ENCODE data around the gene KCNQ4. TPM values are rescaled to one million over a fixed set of nuclear protein-coding genes. Genes with fewer than 3 reads are reported as not detected.

Gene KCNQ4
- polyA plus RNA-seq, 6 donors from 2014 or later, result 0.11 TPM; not detected in 5

DNA sequence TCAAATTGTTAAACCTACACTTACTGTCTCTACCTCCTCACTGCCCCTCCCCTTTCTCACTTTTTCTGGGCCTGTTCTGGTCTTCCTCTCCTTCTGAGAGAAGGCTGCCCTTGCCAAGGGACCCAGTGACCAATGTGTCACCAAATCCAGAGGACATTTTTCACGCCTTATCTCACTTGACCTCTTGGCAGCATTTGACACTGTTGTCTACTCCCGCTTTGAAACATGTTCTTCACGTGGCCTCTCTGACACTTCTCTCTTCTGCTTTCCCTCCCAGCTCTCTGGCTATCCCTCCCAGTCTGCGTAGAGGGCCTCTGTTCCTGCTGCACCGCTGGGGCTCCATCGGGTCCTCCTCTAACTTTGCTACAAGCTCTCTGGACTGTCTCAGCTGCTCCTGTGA, 25.3 kb downstream of the KCNQ4 start:
- Mint-ChIP-seq H3K4me1 (peaks cover 18 to 28% (median 24%) of the 10 kb centered on the region in 3 donors), H3K9me3 (peaks cover 0 to 4% (median 0%) of the 10 kb centered on the region in 7 donors), H3K27me3 (peaks cover 0 to 9% (median 0%) of the 10 kb centered on the region in 3 donors), H3K36me3 (no peaks in the 10 kb centered on the region), H3K4me3 (peak overlapping the region in 1 of 8 donors; percentile 80), H3K27ac (peak overlapping the region in 5 of 6 donors; percentile 56 to 97 (median 91))
- DNase-seq (no peak), ATAC-seq (ENCODE audit: low read depth in 2 of 2) (peak; percentile 7 to 9)

DNA sequence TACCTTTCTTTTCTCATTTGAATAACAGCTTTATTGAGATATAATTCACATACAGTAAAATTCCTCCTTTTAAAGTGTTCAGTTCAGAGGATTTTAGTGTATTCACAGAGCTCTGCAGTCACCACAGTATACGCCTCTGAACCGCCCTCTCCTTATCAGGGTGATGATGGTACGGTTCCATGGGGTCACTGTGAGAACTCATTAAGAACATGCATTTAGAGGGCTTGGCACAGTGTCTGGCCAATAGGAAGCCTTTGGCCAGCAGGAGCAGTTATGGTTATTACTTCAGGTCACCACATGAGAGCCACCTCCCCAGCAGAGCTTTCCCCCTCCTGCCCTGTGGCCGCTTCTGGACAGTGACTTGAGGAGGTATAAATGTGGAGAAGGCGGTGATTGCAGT, 27.3 kb downstream of the KCNQ4 start:
- peaks cover 0 to 9% (median 0%) of the 10 kb centered on the region in 3 donors for H3K27me3 Mint-ChIP-seq
- H3K27ac Mint-ChIP-seq, result peak overlapping the region in 4 of 6 donors; percentile 33 to 91 (median 52)
- H3K4me1 Mint-ChIP-seq, result peaks cover 18 to 24% (median 21%) of the 10 kb centered on the region in 3 donors
- no peak for DNase-seq
- ATAC-seq (ENCODE audit: low read depth in 2 of 2), result no peak
- no peaks in the 10 kb centered on the region for H3K36me3 Mint-ChIP-seq
- no peak overlapping the region for H3K4me3 Mint-ChIP-seq
- H3K9me3 Mint-ChIP-seq, result peaks cover 0 to 4% (median 0%) of the 10 kb centered on the region in 7 donors

DNA sequence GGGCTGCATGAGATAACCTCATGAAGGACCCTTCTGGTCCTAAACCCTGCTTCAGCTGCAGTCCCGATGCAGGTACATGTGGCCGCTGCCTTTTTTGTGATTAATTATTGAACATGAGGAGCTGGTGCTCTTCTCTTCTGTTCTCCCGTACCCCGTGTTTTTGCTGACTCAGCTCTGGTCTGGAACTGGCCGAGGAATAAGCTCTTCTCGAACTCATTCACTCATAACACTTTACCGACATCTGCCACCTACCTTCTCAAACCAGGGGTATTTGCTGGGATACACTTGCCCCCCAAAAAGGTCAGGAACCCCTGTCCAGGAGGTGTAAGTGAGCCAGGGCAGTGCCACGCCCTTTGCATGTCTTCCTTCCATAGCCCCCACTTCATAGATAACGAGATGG, 31.8 kb downstream of the KCNQ4 start:
- Mint-ChIP-seq H3K9me3 (no peaks in the 10 kb centered on the region), H3K4me3 (no peak overlapping the region), H3K27me3 (peaks cover 0 to 9% (median 7%) of the 10 kb centered on the region in 3 donors), H3K36me3 (no peaks in the 10 kb centered on the region), H3K4me1 (peaks cover 8 to 22% (median 17%) of the 10 kb centered on the region in 3 donors), H3K27ac (peak overlapping the region in 2 of 6 donors; percentile 23 to 38)
- ATAC-seq (ENCODE audit: low read depth in 2 of 2) (no peak), DNase-seq (no peak)

GRCh38 chr1:40817791-40818263, 34.2 kb downstream of the KCNQ4 start:
- H3K4me3 Mint-ChIP-seq, result peak overlapping the region; percentile 81 to 92 (median 86)
- H3K27me3 Mint-ChIP-seq, result peaks cover 0 to 7% (median 5%) of the 10 kb centered on the region in 3 donors
- DNase-seq (no peak), ATAC-seq (ENCODE audit: low read depth in 2 of 2) (peak; percentile 50 to 54)
- H3K9me3 Mint-ChIP-seq, result no peaks in the 10 kb centered on the region
- peak overlapping the region in 3 of 6 donors; percentile 60 to 71 (median 70) for H3K27ac Mint-ChIP-seq
- H3K36me3 Mint-ChIP-seq, result no peaks in the 10 kb centered on the region
- peaks cover 8 to 21% (median 14%) of the 10 kb centered on the region in 3 donors for H3K4me1 Mint-ChIP-seq

- Mint-ChIP-seq H3K27ac (peak overlapping the region in 5 of 6 donors; percentile 60 to 87 (median 70)), H3K27me3 (peaks cover 0 to 7% (median 0%) of the 10 kb centered on the region in 3 donors), H3K9me3 (no peaks in the 10 kb centered on the region), H3K4me3 (peak overlapping the region; percentile 81 to 92 (median 86)), H3K4me1 (peaks cover 8 to 21% (median 14%) of the 10 kb centered on the region in 3 donors), H3K36me3 (no peaks in the 10 kb centered on the region)
- ATAC-seq (ENCODE audit: low read depth in 2 of 2), result peak; percentile 91 to 93
- peak; percentile 78 for DNase-seq
Measured at GRCh38 chr1:40818264-40818961, 34.8 kb downstream of the KCNQ4 start.

DNA sequence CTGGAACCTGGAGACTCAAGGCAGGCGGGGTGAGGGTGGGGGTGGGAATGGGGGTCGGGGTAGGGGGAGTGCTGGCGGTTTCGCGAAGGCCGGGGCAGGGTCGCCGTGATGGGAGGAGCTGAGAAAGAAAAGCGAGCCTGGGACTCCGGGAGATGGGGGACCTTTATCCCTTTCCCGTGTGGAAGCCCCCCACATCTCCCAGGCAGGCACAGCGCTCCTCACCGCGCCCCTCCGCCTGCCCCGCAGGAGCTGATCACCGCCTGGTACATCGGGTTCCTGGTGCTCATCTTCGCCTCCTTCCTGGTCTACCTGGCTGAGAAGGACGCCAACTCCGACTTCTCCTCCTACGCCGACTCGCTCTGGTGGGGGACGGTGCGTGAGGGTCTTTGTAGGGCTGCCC, 35.5 kb downstream of the KCNQ4 start:
- Mint-ChIP-seq H3K9me3 (no peaks in the 10 kb centered on the region), H3K27me3 (peaks cover 0 to 7% (median 0%) of the 10 kb centered on the region in 3 donors), H3K36me3 (no peaks in the 10 kb centered on the region), H3K4me1 (peaks cover 8 to 21% (median 14%) of the 10 kb centered on the region in 3 donors), H3K27ac (peak overlapping the region in 1 of 6 donors; percentile 71), H3K4me3 (peak overlapping the region; percentile 12 to 92 (median 82))
- no peak for ATAC-seq (ENCODE audit: low read depth in 2 of 2)
- no peak for DNase-seq

- Mint-ChIP-seq H3K9me3 (no peaks in the 10 kb centered on the region), H3K27ac (no peak overlapping the region), H3K4me3 (peak overlapping the region in 2 of 8 donors; percentile 30 to 77), H3K36me3 (no peaks in the 10 kb centered on the region), H3K27me3 (peaks cover 0 to 7% (median 0%) of the 10 kb centered on the region in 3 donors), H3K4me1 (peaks cover 12 to 25% (median 19%) of the 10 kb centered on the region in 3 donors)
- no peak for DNase-seq
- ATAC-seq (ENCODE audit: low read depth in 2 of 2), result no peak
Measured at GRCh38 chr1:40820251-40820797, 36.7 kb downstream of the KCNQ4 start.

DNA sequence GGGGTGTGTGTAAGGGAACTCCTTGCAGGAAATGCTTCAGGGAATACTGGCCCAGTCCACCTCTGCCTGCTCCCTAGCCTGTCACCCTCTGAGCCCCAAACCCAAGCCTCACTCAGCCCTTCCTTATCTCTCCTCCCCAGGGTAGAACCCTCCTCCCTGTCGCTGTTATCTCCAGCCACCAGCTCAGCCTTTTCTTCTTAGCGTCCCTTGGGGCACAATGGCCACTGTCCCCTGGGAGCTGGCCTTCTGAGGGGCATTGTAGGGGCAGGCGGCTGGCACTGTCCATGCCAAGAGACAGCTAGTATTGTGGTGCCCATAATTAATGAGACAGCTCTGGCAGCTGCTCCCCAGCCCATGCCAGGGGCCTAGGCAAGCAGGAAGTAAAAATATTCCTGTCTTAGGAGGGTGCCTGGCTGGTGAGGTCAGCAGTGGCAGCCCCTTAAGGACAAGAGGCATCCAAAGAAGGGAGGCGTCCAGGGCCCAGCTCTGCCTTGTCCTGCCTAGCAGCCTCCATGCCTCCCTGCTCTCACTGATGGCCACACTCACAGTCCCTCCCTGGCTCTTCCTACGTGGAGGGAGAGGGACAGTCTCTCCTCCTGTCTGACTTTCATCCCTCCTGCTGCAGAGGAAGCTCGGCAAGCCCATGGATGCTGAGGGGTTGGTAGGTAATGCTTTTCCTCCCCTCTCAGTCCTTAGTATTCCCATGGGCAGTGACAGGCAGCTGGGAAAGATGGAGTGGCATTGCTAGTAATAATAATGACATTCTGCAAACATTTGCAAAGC, 37.5 kb downstream of the KCNQ4 start:
- peak overlapping the region in 1 of 6 donors; percentile 90 for H3K27ac Mint-ChIP-seq
- H3K27me3 Mint-ChIP-seq, result peaks cover 0 to 7% (median 0%) of the 10 kb centered on the region in 3 donors
- H3K4me1 Mint-ChIP-seq, result peaks cover 13 to 33% (median 22%) of the 10 kb centered on the region in 3 donors
- no peaks in the 10 kb centered on the region for H3K36me3 Mint-ChIP-seq
- no peaks in the 10 kb centered on the region for H3K9me3 Mint-ChIP-seq
- peak overlapping the region in 1 of 8 donors; percentile 59 for H3K4me3 Mint-ChIP-seq
- no peak for DNase-seq
- ATAC-seq (ENCODE audit: low read depth in 2 of 2), result no peak

GRCh38 chr1:40822890-40823289, 39.3 kb downstream of the KCNQ4 start:
- Mint-ChIP-seq H3K4me3 (no peak overlapping the region), H3K36me3 (no peaks in the 10 kb centered on the region), H3K27me3 (peaks cover 0 to 7% (median 0%) of the 10 kb centered on the region in 3 donors), H3K27ac (peak overlapping the region in 1 of 6 donors; percentile 30), H3K4me1 (peaks cover 15 to 30% (median 22%) of the 10 kb centered on the region in 3 donors), H3K9me3 (no peaks in the 10 kb centered on the region)
- ATAC-seq (ENCODE audit: low read depth in 2 of 2), result no peak
- no peak for DNase-seq

- ATAC-seq (ENCODE audit: low read depth in 2 of 2), result no peak
- Mint-ChIP-seq H3K36me3 (no peaks in the 10 kb centered on the region), H3K9me3 (no peaks in the 10 kb centered on the region), H3K27me3 (peaks cover 0 to 7% (median 0%) of the 10 kb centered on the region in 3 donors), H3K27ac (no peak overlapping the region), H3K4me1 (peaks cover 15 to 27% (median 21%) of the 10 kb centered on the region in 3 donors), H3K4me3 (peak overlapping the region in 1 of 8 donors; percentile 22)
- DNase-seq, result no peak
Measured at GRCh38 chr1:40823345-40823744, 39.8 kb downstream of the KCNQ4 start.

DNA sequence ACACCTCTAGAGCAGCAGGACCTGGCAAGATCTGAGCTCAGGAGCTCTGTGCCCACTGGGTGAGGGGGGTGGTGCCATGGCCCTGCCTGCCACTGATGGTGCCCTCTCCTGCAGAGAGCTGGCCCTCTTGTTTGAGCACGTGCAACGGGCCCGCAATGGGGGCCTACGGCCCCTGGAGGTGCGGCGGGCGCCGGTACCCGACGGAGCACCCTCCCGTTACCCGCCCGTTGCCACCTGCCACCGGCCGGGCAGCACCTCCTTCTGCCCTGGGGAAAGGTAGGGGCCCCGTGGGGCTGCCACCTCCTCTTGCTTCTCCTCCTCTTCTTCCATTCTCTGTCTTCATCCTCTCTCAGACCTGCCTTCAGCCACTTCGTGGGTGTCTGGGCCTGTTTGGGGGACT, 40.4 kb downstream of the KCNQ4 start:
- Mint-ChIP-seq H3K9me3 (no peaks in the 10 kb centered on the region), H3K36me3 (no peaks in the 10 kb centered on the region), H3K27me3 (peaks cover 0 to 7% (median 0%) of the 10 kb centered on the region in 3 donors), H3K27ac (peak overlapping the region in 1 of 6 donors; percentile 49), H3K4me3 (no peak overlapping the region), H3K4me1 (peaks cover 10 to 22% (median 15%) of the 10 kb centered on the region in 3 donors)
- no peak for ATAC-seq (ENCODE audit: low read depth in 2 of 2)
- DNase-seq, result no peak

GRCh38 chr1:40824591-40825434, 41.2 kb downstream of the KCNQ4 start:
- Mint-ChIP-seq H3K4me3 (no peak overlapping the region), H3K27ac (peak overlapping the region in 2 of 6 donors; percentile 31 to 81), H3K9me3 (no peaks in the 10 kb centered on the region), H3K36me3 (no peaks in the 10 kb centered on the region), H3K4me1 (peaks cover 8 to 16% (median 8%) of the 10 kb centered on the region in 3 donors), H3K27me3 (no peaks in the 10 kb centered on the region)
- ATAC-seq (ENCODE audit: low read depth in 2 of 2), result no peak
- no peak for DNase-seq

All from naive B cell (primary cell).